HAP-1 (cell line): ENCODE data around the gene GMCL2.

ENCODE experiments used
- DNase-seq, 2 experiments: peaks; one replicate each; pipeline ENCODE4 v3.0.0-alpha.2; 2016 to 2020; ENCODE audit warnings: low spot score in 2 of 2
- H3K27me3 ChIP-seq: fragments of 250-450 bp; sonication (Bioruptor Pico); 2 replicates; pipeline ENCODE4 v1.5.1; 2020; ENCODE audit warnings: low read depth, mild to moderate bottlenecking, moderate library complexity
- H3K36me3 ChIP-seq: fragments of 250-450 bp; sonication (Bioruptor Pico); replicated peaks from 2 replicates; pipeline ENCODE4 v1.5.1; 2020; ENCODE audit warnings: mild to moderate bottlenecking
- H3K4me1 ChIP-seq: fragments of 250-450 bp; sonication (Bioruptor Pico); 2 replicates; pipeline ENCODE4 v1.5.1; 2020; ENCODE audit warnings: mild to moderate bottlenecking
- H3K4me3 ChIP-seq: fragments of 250-450 bp; sonication (Bioruptor Pico); 2 replicates; pipeline ENCODE4 v1.5.1; 2020; ENCODE audit warnings: mild to moderate bottlenecking, moderate library complexity
- H3K9me3 ChIP-seq: fragments of 250-450 bp; sonication (Bioruptor Pico); 2 replicates; pipeline ENCODE4 v1.5.1; 2020; ENCODE audit warnings: mild to moderate bottlenecking, moderate library complexity
- in situ Hi-C: fragments of 300-500 bp; cut with MboI; formaldehyde crosslinking; loops from 3 replicates; pipeline ENCODE4 v1.14.3; 2020; ENCODE audit warnings: low sequenced_read_pairs, inconsistent platforms, mixed read lengths

GMCL2 gene

GRCh38 chr5:178147406-178147805, 39.8 kb downstream of the GMCL2 start:
- in situ Hi-C loops, result no loop called here
- Histone ChIP-seq H3K27me3 (no peaks in the 10 kb centered on the region), H3K4me3 (no peak overlapping the region), H3K9me3 (no peaks in the 10 kb centered on the region), H3K36me3 (peaks cover 90% of the 10 kb centered on the region), H3K4me1 (peaks cover under 1% of the 10 kb centered on the region; the same call in 1 of the 2 replicates)
- DNase-seq, result no peak

DNA sequence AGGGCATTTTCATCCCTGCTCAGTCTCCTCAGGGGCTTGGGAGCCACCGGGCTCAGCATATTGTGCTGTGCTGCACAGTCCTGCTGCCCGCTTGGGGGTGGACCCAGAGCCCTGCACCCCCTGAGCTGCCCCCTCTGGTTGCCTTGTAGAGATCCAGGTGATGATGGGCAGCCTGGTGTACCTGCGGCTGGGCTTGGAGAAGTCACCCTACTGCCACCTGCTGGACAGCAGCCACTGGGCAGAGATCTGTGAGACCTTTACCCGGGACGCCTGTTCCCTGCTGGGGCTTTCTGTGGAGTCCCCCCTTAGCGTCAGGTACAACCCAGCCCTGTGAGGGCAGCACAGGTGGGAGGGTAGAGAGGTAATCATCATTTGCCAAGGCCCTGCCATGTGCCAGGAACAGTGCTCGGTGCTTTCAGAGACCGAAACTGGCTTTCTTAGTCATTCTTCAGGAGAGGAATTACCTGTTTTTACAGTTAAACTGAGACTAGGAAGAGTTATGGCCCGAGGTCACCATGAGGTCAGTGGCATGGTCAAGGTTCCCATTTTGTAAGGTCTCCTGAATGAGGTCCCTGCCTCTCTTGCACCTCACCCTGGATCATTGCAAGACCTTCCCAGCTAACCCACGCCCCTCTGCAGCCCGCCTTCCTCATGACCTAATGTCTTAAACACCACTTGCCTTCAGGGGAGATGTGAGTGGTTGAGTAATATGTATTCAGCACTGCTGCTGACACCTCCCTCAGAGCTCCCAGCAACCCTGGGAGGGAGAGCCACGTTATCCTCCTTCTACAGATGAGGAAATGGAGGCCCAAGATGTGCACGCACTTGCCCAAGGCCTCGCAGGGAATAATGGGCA, 41.0 kb downstream of the GMCL2 start:
- in situ Hi-C loops, result no loop called here
- Histone ChIP-seq H3K9me3 (no peaks in the 10 kb centered on the region), H3K4me1 (no peaks in the 10 kb centered on the region), H3K4me3 (no peak overlapping the region), H3K27me3 (no peaks in the 10 kb centered on the region), H3K36me3 (peaks cover 88% of the 10 kb centered on the region)
- peak; percentile 37 to 81 for DNase-seq

DNA sequence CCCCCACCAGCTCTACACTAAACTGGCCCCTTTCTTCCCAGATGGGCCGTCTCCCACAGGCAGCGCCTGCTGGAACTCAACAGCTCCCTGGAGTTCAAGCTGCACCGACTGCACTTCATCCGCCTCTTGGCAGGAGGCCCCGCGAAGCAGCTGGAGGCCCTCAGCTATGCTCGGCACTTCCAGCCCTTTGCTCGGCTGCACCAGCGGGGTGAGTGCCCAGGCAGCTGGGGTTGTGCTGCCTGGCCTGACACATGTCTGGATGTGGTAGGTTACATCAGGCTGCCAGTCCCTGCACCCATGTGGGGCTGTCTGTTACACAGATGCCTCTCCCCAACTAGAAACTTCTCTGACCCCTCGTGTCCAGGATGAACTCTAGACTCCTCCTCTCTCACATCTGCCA, 43.3 kb downstream of the GMCL2 start:
- DNase-seq, result no peak
- Histone ChIP-seq H3K9me3 (no peaks in the 10 kb centered on the region), H3K27me3 (no peaks in the 10 kb centered on the region), H3K4me3 (no peak overlapping the region), H3K4me1 (no peaks in the 10 kb centered on the region), H3K36me3 (peaks cover 70% of the 10 kb centered on the region)
- in situ Hi-C loops, result no loop called here

DNA sequence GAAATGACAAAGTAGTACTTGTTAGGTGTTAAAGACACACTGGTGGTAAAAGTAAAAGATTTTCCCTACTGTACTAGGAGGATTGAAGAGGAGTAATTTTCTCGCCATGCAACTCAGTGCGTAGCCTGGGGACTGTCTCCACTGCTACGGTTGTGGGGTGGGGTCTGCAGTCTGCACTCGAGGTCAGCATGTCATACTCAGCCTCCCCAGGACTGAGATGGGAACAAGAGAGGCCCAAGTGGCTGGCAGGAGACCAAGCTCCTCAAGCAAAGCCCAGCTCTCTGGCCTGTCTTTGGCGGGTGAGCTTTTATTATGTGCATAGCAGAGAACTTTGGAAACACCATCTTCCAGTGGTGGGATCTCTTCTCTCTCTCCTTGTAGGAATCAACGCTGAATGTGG, 43.9 kb downstream of the GMCL2 start:
- no peak for DNase-seq
- no peak overlapping the region for H3K4me3 ChIP-seq
- in situ Hi-C loops, result no loop called here
- no peaks in the 10 kb centered on the region for H3K9me3 ChIP-seq
- H3K36me3 ChIP-seq, result peaks cover 63% of the 10 kb centered on the region
- no peaks in the 10 kb centered on the region for H3K4me1 ChIP-seq
- no peaks in the 10 kb centered on the region for H3K27me3 ChIP-seq

- no peak for DNase-seq
- Histone ChIP-seq H3K27me3 (no peaks in the 10 kb centered on the region), H3K9me3 (no peaks in the 10 kb centered on the region), H3K36me3 (peaks cover 61% of the 10 kb centered on the region), H3K4me1 (no peaks in the 10 kb centered on the region), H3K4me3 (no peak overlapping the region)
- in situ Hi-C loops, result no loop called here
Measured at GRCh38 chr5:178142642-178143041, 44.5 kb downstream of the GMCL2 start.

DNA sequence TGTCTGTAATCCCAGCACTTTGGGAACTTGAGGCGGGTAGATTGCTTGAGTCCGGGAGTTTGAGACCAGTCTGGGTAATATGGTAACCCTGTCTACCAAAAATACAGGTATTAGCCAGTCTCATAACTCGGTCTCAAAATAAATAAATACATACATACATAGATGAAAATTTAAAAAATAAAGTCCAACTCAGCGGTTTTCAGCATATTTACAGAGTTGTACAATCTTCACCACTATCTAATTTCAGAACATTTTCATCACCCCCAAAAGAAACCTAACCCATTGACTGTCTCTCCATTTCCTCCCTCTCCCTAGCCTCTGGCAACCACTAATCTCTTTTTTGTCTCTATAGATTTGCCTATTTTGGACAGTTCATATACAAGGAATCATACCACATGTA, 45.6 kb downstream of the GMCL2 start:
- in situ Hi-C loops, result no loop called here
- peaks cover 50% of the 10 kb centered on the region for H3K36me3 ChIP-seq
- no peak for DNase-seq

GRCh38 chr5:178137991-178138390, 49.2 kb downstream of the GMCL2 start:
- Histone ChIP-seq H3K9me3 (no peaks in the 10 kb centered on the region), H3K4me1 (no peaks in the 10 kb centered on the region), H3K4me3 (no peak overlapping the region), H3K36me3 (peaks cover 44% of the 10 kb centered on the region), H3K27me3 (no peaks in the 10 kb centered on the region)
- in situ Hi-C loops, result no loop called here
- DNase-seq, result no peak

More for the DNA sequence above, 45.6 kb downstream of the GMCL2 start:
- Histone ChIP-seq H3K4me1 (no peaks in the 10 kb centered on the region), H3K4me3 (no peak overlapping the region), H3K27me3 (no peaks in the 10 kb centered on the region), H3K9me3 (no peaks in the 10 kb centered on the region)

- in situ Hi-C loops, result no loop called here
- Histone ChIP-seq H3K9me3 (no peaks in the 10 kb centered on the region), H3K27me3 (no peaks in the 10 kb centered on the region), H3K4me3 (no peak overlapping the region), H3K36me3 (peaks cover 35% of the 10 kb centered on the region), H3K4me1 (peaks cover 2% of the 10 kb centered on the region)
- no peak for DNase-seq
Measured at GRCh38 chr5:178136990-178137389, 50.2 kb downstream of the GMCL2 start.
